Sigmoid colon (tissue), 7 donors: Measurements from ENCODE around the gene GABRR3. TPM values are rescaled to one million over a fixed set of nuclear protein-coding genes. Genes with fewer than 3 reads are reported as not detected.

Experiments
- DNase-seq: peaks from one replicate; pipeline ENCODE4 v3.0.0-alpha.2; 2019
- H3K27ac ChIP-seq, 4 donors: fragments of 200-600 bp; sonication (generic); one replicate each; pipeline ENCODE4 v1.5.1; 2016 to 2019; ENCODE audit warnings: mild to moderate bottlenecking in 1 of 4
- H3K27me3 ChIP-seq, 3 donors: fragments of 200-600 bp; sonication (generic); one replicate each; pipeline ENCODE4 v1.5.1; 2019; ENCODE audit warnings: mild to moderate bottlenecking in 1 of 3
- H3K36me3 ChIP-seq, 4 donors: fragments of 200-600 bp; sonication (generic); one replicate each; pipeline ENCODE4 v1.5.1; 2016 to 2019
- H3K4me1 ChIP-seq, 4 donors: fragments of 200-600 bp; sonication (generic); one replicate each; pipeline ENCODE4 v1.5.1; 2017 to 2019
- H3K4me3 ChIP-seq, 4 donors: fragments of 200-600 bp; sonication (generic); one replicate each; pipeline ENCODE4 v1.5.1; 2017 to 2019; ENCODE audit warnings: mild to moderate bottlenecking in 2 of 4, moderate library complexity in 1 of 4
- H3K9me3 ChIP-seq, 4 donors: fragments of 200-600 bp in 3 of 4; sonication (generic) in 3 of 4; one replicate each; pipeline versions ENCODE4 v1.5.1 to v1.6.1; 2013 to 2019
- CTCF ChIP-seq, 4 experiments: fragments of 450-650 bp in 3 of 4; fragments of 200-600 bp in 1 of 4; IDR thresholded peaks; one replicate each; pipeline ENCODE4 v1.5.1; 2016 to 2019; ENCODE audit warnings: antibody characterized with exemption in 4 of 4, mild to moderate bottlenecking in 3 of 4, moderate library complexity in 2 of 4
- EP300 ChIP-seq, 4 donors: sonication (generic); formaldehyde crosslinking; IDR thresholded peaks; one replicate each; pipeline ENCODE4 v1.6.1; 2017; ENCODE audit warnings: antibody characterized with exemption in 4 of 4
- POLR2A ChIP-seq, 2 donors: fragments of 450-650 bp; IDR thresholded peaks; one replicate each; pipeline ENCODE4 v1.6.1; 2016; ENCODE audit warnings: antibody characterized with exemption in 2 of 2, mild to moderate bottlenecking in 2 of 2, moderate library complexity in 2 of 2
- POLR2AphosphoS5 ChIP-seq, 4 donors: sonication (generic); formaldehyde crosslinking; IDR thresholded peaks; one replicate each; pipeline ENCODE4 v1.6.1; 2017; ENCODE audit warnings: antibody characterized with exemption in 4 of 4
- WGBS, 2 donors: extraction: QIAGEN DNeasy Blood & Tissue Kit; methylation state at CpG; one replicate each; pipeline ENCODE4 v1.1.7; 2013; 5-methylcytosine and 5-hydroxymethylcytosine counted together
- intact Hi-C: fragments of 100-400 bp; cut with DNase I; formaldehyde crosslinking; loops from one replicate; pipeline ENCODE4 v1.15.1; 2023
- polyA plus RNA-seq, 3 donors: library from polyadenylated mRNA; stranded (reverse); fragments of 200-250 nt; gene quantifications; one replicate each; pipeline ENCODE4 v1.2.3, GENCODE V29; 2013
- total RNA-seq, 4 donors: library from RNA; depleted of rRNA; stranded (reverse); fragments of >200 nt; gene quantifications; one replicate each; pipeline ENCODE4 v1.1.0, GENCODE V29; 2016
- donor health status: healthy with polysubstance abuse.
- donor health status: Bipolar disorder and iron deficiency.
- donor health status: healthy.

The GABRR3 gene
- total and polyA plus RNA-seq, 7 donors: not detected

DNA sequence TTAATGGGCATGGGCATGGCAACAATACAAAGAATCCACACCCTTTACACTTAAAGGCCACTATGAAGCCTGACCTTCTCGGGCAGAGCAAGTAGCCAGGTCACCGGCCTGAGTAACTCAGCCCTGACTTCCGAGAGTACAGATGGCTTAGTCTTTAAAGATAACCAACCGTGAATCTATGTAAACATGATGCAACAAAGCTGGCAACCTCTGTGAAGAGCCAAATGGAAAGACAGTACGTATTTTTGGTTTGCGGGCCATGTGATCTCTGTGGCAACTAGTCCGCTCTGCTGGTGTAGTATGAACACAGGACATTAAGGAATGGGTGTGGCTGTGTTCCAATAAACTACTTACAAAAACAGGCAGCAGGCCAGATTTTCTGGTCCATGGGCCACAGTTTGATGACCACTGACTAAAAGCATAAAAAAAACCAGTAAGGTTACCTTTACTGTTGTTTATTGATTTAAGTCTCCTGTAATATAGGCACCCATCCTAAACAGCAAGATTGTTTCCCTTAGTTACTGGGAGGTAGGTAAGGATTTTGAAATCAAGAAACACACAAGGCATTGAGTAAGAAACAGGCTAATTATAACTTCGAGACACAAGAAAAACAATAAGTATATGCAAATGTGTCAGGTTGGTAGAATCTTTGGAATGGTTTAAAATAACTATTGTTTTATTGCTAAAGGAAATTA lies 77.4 kb downstream of the GABRR3 start:
- H3K4me3 ChIP-seq: no peak overlapping the region
- TF ChIP-seq POLR2AphosphoS5 (IDR thresholded peaks at IDR 0.05) (peak; percentile 17 to 36 (median 30)), POLR2A (IDR thresholded peaks at IDR 0.05) (no peak)
- H3K9me3 ChIP-seq: no peaks in the 10 kb centered on the region
- 77% methylated on average over 8 of the region's 8 CpGs for WGBS, 2 donors
- H3K27me3 ChIP-seq: no peaks in the 10 kb centered on the region
- H3K4me1 ChIP-seq: peaks cover 0 to 14% (median 13%) of the 10 kb centered on the region in 4 donors
- peak; percentile 83 for DNase-seq
- intact Hi-C loops: loop anchor here (5.0 kb wide), 1 partner anchor 65 kb away; no protein-coding TSS in a partner anchor
- H3K27ac ChIP-seq: peak overlapping the region in 2 of 4 donors; percentile 42 to 52
- peaks cover 0 to 37% (median 11%) of the 10 kb centered on the region in 4 donors for H3K36me3 ChIP-seq

GRCh38 chr3:97956051-97956450 lies 79.1 kb downstream of the GABRR3 start:
- Histone ChIP-seq H3K27me3 (no peaks in the 10 kb centered on the region), H3K36me3 (peaks cover 0 to 54% (median 14%) of the 10 kb centered on the region in 4 donors), H3K9me3 (no peaks in the 10 kb centered on the region), H3K27ac (no peak overlapping the region), H3K4me1 (peaks cover 0 to 14% (median 13%) of the 10 kb centered on the region in 4 donors), H3K4me3 (no peak overlapping the region)
- WGBS, 2 donors: 32 to 67% methylated on average over 3 of the region's 3 CpGs
- intact Hi-C loops: loop anchor here (5.0 kb wide), 1 partner anchor 66 kb away; no protein-coding TSS in a partner anchor
- DNase-seq: no peak
- no peak for TF ChIP-seq POLR2A (IDR thresholded peaks at IDR 0.05)
- TF ChIP-seq CTCF (IDR thresholded peaks at IDR 0.05): no peak
- TF ChIP-seq POLR2AphosphoS5 (IDR thresholded peaks at IDR 0.05): no peak
- no peak for TF ChIP-seq EP300 (IDR thresholded peaks at IDR 0.05)

GRCh38 chr3:97954228-97954827 lies 80.8 kb downstream of the GABRR3 start:
- WGBS, 2 donors: 87 to 93% methylated on average over 9 of the region's 9 CpGs
- Histone ChIP-seq H3K4me1 (peaks cover 0 to 14% (median 13%) of the 10 kb centered on the region in 4 donors), H3K9me3 (no peaks in the 10 kb centered on the region), H3K27ac (no peak overlapping the region), H3K36me3 (peaks cover 0 to 62% (median 17%) of the 10 kb centered on the region in 4 donors), H3K27me3 (no peaks in the 10 kb centered on the region), H3K4me3 (no peak overlapping the region)
- TF ChIP-seq POLR2A (IDR thresholded peaks at IDR 0.05) (no peak), POLR2AphosphoS5 (IDR thresholded peaks at IDR 0.05) (no peak), CTCF (IDR thresholded peaks at IDR 0.05) (no peak), EP300 (IDR thresholded peaks at IDR 0.05) (no peak)
- intact Hi-C loops: no loop called here
- no peak for DNase-seq

DNA sequence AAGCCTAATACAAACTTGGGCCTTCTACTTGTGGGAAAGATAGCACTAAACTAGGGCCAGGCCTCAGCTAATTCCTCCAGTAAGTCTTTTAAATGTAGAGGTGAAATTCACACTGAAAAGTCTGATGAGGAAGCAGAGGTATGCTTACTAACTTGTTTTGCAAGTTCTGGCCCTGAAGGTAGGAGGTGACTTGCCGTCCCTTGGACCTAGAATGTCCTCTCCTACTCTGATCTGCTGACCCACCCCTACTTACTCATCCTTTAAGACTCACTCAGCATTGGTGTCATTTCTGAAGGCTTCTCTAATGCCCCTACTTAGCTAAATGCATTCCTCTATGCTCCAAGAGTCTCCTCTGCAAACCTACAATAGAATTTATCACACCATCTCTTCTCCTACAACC lies 82.2 kb downstream of the GABRR3 start:
- 89 to 91% methylated on average over 1 of the region's 1 CpG for WGBS, 2 donors
- no peak for TF ChIP-seq POLR2AphosphoS5 (IDR thresholded peaks at IDR 0.05)
- DNase-seq: no peak
- Histone ChIP-seq H3K4me1 (peaks cover 0 to 7% (median 5%) of the 10 kb centered on the region in 4 donors), H3K9me3 (no peaks in the 10 kb centered on the region), H3K4me3 (no peak overlapping the region), H3K27ac (no peak overlapping the region), H3K36me3 (peaks cover 0 to 76% (median 17%) of the 10 kb centered on the region in 4 donors), H3K27me3 (no peaks in the 10 kb centered on the region)
- intact Hi-C loops: no loop called here

- no peak overlapping the region for H3K27ac ChIP-seq
- H3K4me3 ChIP-seq: no peak overlapping the region
- H3K4me1 ChIP-seq: peaks cover 0 to 1% (median 0%) of the 10 kb centered on the region in 4 donors
- peaks cover 0 to 82% (median 17%) of the 10 kb centered on the region in 4 donors for H3K36me3 ChIP-seq
- peak; percentile 72 for DNase-seq
- TF ChIP-seq POLR2A (IDR thresholded peaks at IDR 0.05): no peak
- no peak for TF ChIP-seq EP300 (IDR thresholded peaks at IDR 0.05)
- TF ChIP-seq CTCF (IDR thresholded peaks at IDR 0.05): no peak
- no peak for TF ChIP-seq POLR2AphosphoS5 (IDR thresholded peaks at IDR 0.05)
- intact Hi-C loops: no loop called here
- H3K27me3 ChIP-seq: no peaks in the 10 kb centered on the region
- no peaks in the 10 kb centered on the region for H3K9me3 ChIP-seq
- WGBS, 2 donors: 89% methylated on average over 3 of the region's 3 CpGs
These were observed 82.8 kb downstream of the GABRR3 start for GRCh38 chr3:97952280-97952679.
